ENCODE results near the gene SRRM2.

The SRRM2 gene

GRCh38 chr16:2749476-2749875, 3.0 kb upstream of the SRRM2 start:
- Histone ChIP-seq H3K9me3 (replicated peaks in 1 of 2; ENCODE audit: control insufficient read depth in 2 of 2, insufficient read depth in 1 of 2, low read depth in 1 of 2, low read length in 2 of 2) (no peaks in the 10 kb centered on the region), H3K18ac (ENCODE audit: low read length) (no peak overlapping the region), H3K4ac (ENCODE audit: low read length) (no peak overlapping the region), H3K27ac (replicated peaks; ENCODE audit: low read length) (no peak overlapping the region), H3K23ac (ENCODE audit: low read depth, low read length, poor library complexity) (no peak overlapping the region), H2AFZ (ENCODE audit: low read length) (no peak overlapping the region), H3K4me2 (ENCODE audit: insufficient read depth, low read length, poor library complexity, severe bottlenecking) (no peak overlapping the region), H2BK12ac (ENCODE audit: low read length) (no peak overlapping the region), H3K36me3 (replicated peaks in 1 of 2; ENCODE audit: control insufficient read depth in 2 of 2, insufficient read depth in 2 of 2, low read length in 2 of 2) (peaks cover 4 to 28% of the 10 kb centered on the region in 2 donors), H4K91ac (ENCODE audit: low read depth, low read length, poor library complexity) (no peak overlapping the region), H2BK15ac (ENCODE audit: low read length) (no peak overlapping the region), H2BK120ac (ENCODE audit: low read depth, low read length) (no peak overlapping the region), H3K14ac (ENCODE audit: low read length) (no peak overlapping the region), H2AK5ac (ENCODE audit: low read depth, low read length) (no peak overlapping the region), H2BK5ac (ENCODE audit: low read length) (no peak overlapping the region), H3K27me3 (ENCODE audit: control insufficient read depth in 3 of 3, insufficient read depth in 3 of 3, low read depth in 1 of 3, low read length in 3 of 3) (no peaks in the 10 kb centered on the region), H3K4me3 (ENCODE audit: low read length in 2 of 2) (no peak overlapping the region), H3K79me1 (ENCODE audit: low read depth, low read length) (peaks cover 3% of the 10 kb centered on the region), H4K8ac (ENCODE audit: low read depth, low read length) (no peak overlapping the region), H3K4me1 (ENCODE audit: control insufficient read depth in 2 of 2, insufficient read depth in 1 of 2, low read depth in 1 of 2, low read length in 2 of 2) (peaks cover 8 to 10% of the 10 kb centered on the region in 2 donors), H3K9ac (ENCODE audit: low read depth, low read length, poor library complexity) (no peak overlapping the region)
- no CpG with 5 or more reads among the region's 5 CpGs for WGBS, 2 donors (ENCODE audit: extremely low coverage in 2 of 2, insufficient read length in 2 of 2, insufficient replicate concordance in 1 of 2)
- no peak for DNase-seq (ENCODE audit: low spot score)

- WGBS, 2 donors (ENCODE audit: extremely low coverage in 2 of 2, insufficient read length in 2 of 2, insufficient replicate concordance in 1 of 2) = no CpG with 5 or more reads among the region's 6 CpGs
- no peak overlapping the region for H2BK15ac ChIP-seq (ENCODE audit: low read length)
- H3K4me2 ChIP-seq (ENCODE audit: insufficient read depth, low read length, poor library complexity, severe bottlenecking) = no peak overlapping the region
- no peak overlapping the region for H3K27ac ChIP-seq (replicated peaks; ENCODE audit: low read length)
- H3K23ac ChIP-seq (ENCODE audit: low read depth, low read length, poor library complexity) = no peak overlapping the region
- no peak overlapping the region for H4K91ac ChIP-seq (ENCODE audit: low read depth, low read length, poor library complexity)
- DNase-seq (ENCODE audit: low spot score) = no peak
- no peak overlapping the region for H3K4me3 ChIP-seq (ENCODE audit: low read length in 2 of 2)
- no peak overlapping the region for H3K14ac ChIP-seq (ENCODE audit: low read length)
- peaks cover 5 to 33% of the 10 kb centered on the region in 2 donors for H3K36me3 ChIP-seq (replicated peaks in 1 of 2; ENCODE audit: control insufficient read depth in 2 of 2, insufficient read depth in 2 of 2, low read length in 2 of 2)
- no peak overlapping the region for H2AFZ ChIP-seq (ENCODE audit: low read length)
- H3K4me1 ChIP-seq (ENCODE audit: control insufficient read depth in 2 of 2, insufficient read depth in 1 of 2, low read depth in 1 of 2, low read length in 2 of 2) = peaks cover 13% of the 10 kb centered on the region in 2 donors
- H3K79me1 ChIP-seq (ENCODE audit: low read depth, low read length) = peaks cover 3% of the 10 kb centered on the region
- H2BK120ac ChIP-seq (ENCODE audit: low read depth, low read length) = no peak overlapping the region
- no peak overlapping the region for H3K18ac ChIP-seq (ENCODE audit: low read length)
- H3K9me3 ChIP-seq (replicated peaks in 1 of 2; ENCODE audit: control insufficient read depth in 2 of 2, insufficient read depth in 1 of 2, low read depth in 1 of 2, low read length in 2 of 2) = no peaks in the 10 kb centered on the region
- no peaks in the 10 kb centered on the region for H3K27me3 ChIP-seq (ENCODE audit: control insufficient read depth in 3 of 3, insufficient read depth in 3 of 3, low read depth in 1 of 3, low read length in 3 of 3)
- H2AK5ac ChIP-seq (ENCODE audit: low read depth, low read length) = no peak overlapping the region
- H4K8ac ChIP-seq (ENCODE audit: low read depth, low read length) = no peak overlapping the region
- no peak overlapping the region for H2BK5ac ChIP-seq (ENCODE audit: low read length)
- no peak overlapping the region for H2BK12ac ChIP-seq (ENCODE audit: low read length)
- no peak overlapping the region for H3K4ac ChIP-seq (ENCODE audit: low read length)
- no peak overlapping the region for H3K9ac ChIP-seq (ENCODE audit: low read depth, low read length, poor library complexity)
These were observed 2.5 kb upstream of the SRRM2 start for GRCh38 chr16:2749936-2750335.

GRCh38 chr16:2751577-2752034, 832 bp upstream of the SRRM2 start:
- H3K27me3 ChIP-seq (ENCODE audit: control insufficient read depth in 3 of 3, insufficient read depth in 3 of 3, low read depth in 1 of 3, low read length in 3 of 3) = no peaks in the 10 kb centered on the region
- peak overlapping the region; percentile 100 for H3K27ac ChIP-seq (replicated peaks; ENCODE audit: low read length)
- H2AFZ ChIP-seq (ENCODE audit: low read length) = peak overlapping the region; percentile 94
- H2AK5ac ChIP-seq (ENCODE audit: low read depth, low read length) = peak overlapping the region; percentile 98
- peak overlapping the region; percentile 73 for H2BK120ac ChIP-seq (ENCODE audit: low read depth, low read length)
- peak overlapping the region; percentile 67 for H2BK15ac ChIP-seq (ENCODE audit: low read length)
- no CpG with 5 or more reads among the region's 23 CpGs for WGBS, 2 donors (ENCODE audit: extremely low coverage in 2 of 2, insufficient read length in 2 of 2, insufficient replicate concordance in 1 of 2)
- H4K91ac ChIP-seq (ENCODE audit: low read depth, low read length, poor library complexity) = peak overlapping the region; percentile 94
- H3K4me1 ChIP-seq (ENCODE audit: control insufficient read depth in 2 of 2, insufficient read depth in 1 of 2, low read depth in 1 of 2, low read length in 2 of 2) = peaks cover 13 to 17% of the 10 kb centered on the region in 2 donors
- peaks cover 8 to 49% of the 10 kb centered on the region in 2 donors for H3K36me3 ChIP-seq (replicated peaks in 1 of 2; ENCODE audit: control insufficient read depth in 2 of 2, insufficient read depth in 2 of 2, low read length in 2 of 2)
- peak overlapping the region; percentile 100 for H3K18ac ChIP-seq (ENCODE audit: low read length)
- H3K14ac ChIP-seq (ENCODE audit: low read length) = no peak overlapping the region
- H2BK12ac ChIP-seq (ENCODE audit: low read length) = no peak overlapping the region
- peaks cover 6% of the 10 kb centered on the region for H3K79me1 ChIP-seq (ENCODE audit: low read depth, low read length)
- peak overlapping the region; percentile 100 for H2BK5ac ChIP-seq (ENCODE audit: low read length)
- no peaks in the 10 kb centered on the region for H3K9me3 ChIP-seq (replicated peaks in 1 of 2; ENCODE audit: control insufficient read depth in 2 of 2, insufficient read depth in 1 of 2, low read depth in 1 of 2, low read length in 2 of 2)
- DNase-seq (ENCODE audit: low spot score) = no peak
- H3K4ac ChIP-seq (ENCODE audit: low read length) = peak overlapping the region; percentile 99
- H3K23ac ChIP-seq (ENCODE audit: low read depth, low read length, poor library complexity) = peak overlapping the region; percentile 99
- peak overlapping the region; percentile 79 for H3K9ac ChIP-seq (ENCODE audit: low read depth, low read length, poor library complexity)
- H3K4me2 ChIP-seq (ENCODE audit: insufficient read depth, low read length, poor library complexity, severe bottlenecking) = peak overlapping the region; percentile 60
- H4K8ac ChIP-seq (ENCODE audit: low read depth, low read length) = peak overlapping the region; percentile 99
- H3K4me3 ChIP-seq (ENCODE audit: low read length in 2 of 2) = peak overlapping the region; percentile 96 to 99

- H4K91ac ChIP-seq (ENCODE audit: low read depth, low read length, poor library complexity) = no peak overlapping the region
- H3K27me3 ChIP-seq (ENCODE audit: control insufficient read depth in 3 of 3, insufficient read depth in 3 of 3, low read depth in 1 of 3, low read length in 3 of 3) = no peaks in the 10 kb centered on the region
- peaks cover 13 to 17% of the 10 kb centered on the region in 2 donors for H3K4me1 ChIP-seq (ENCODE audit: control insufficient read depth in 2 of 2, insufficient read depth in 1 of 2, low read depth in 1 of 2, low read length in 2 of 2)
- WGBS, 2 donors (ENCODE audit: extremely low coverage in 2 of 2, insufficient read length in 2 of 2, insufficient replicate concordance in 1 of 2) = no CpG with 5 or more reads among the region's 82 CpGs
- H2AFZ ChIP-seq (ENCODE audit: low read length) = peak overlapping the region; percentile 94
- H2BK15ac ChIP-seq (ENCODE audit: low read length) = no peak overlapping the region
- H4K8ac ChIP-seq (ENCODE audit: low read depth, low read length) = no peak overlapping the region
- H3K27ac ChIP-seq (replicated peaks; ENCODE audit: low read length) = peak overlapping the region; percentile 100
- H2BK5ac ChIP-seq (ENCODE audit: low read length) = peak overlapping the region; percentile 100
- peak overlapping the region; percentile 99 for H3K23ac ChIP-seq (ENCODE audit: low read depth, low read length, poor library complexity)
- peak overlapping the region; percentile 100 for H3K18ac ChIP-seq (ENCODE audit: low read length)
- peak overlapping the region; percentile 97 for H3K14ac ChIP-seq (ENCODE audit: low read length)
- peak overlapping the region; percentile 86 for H2AK5ac ChIP-seq (ENCODE audit: low read depth, low read length)
- H3K4me2 ChIP-seq (ENCODE audit: insufficient read depth, low read length, poor library complexity, severe bottlenecking) = peak overlapping the region; percentile 48
- peaks cover 6% of the 10 kb centered on the region for H3K79me1 ChIP-seq (ENCODE audit: low read depth, low read length)
- peak overlapping the region; percentile 96 to 99 for H3K4me3 ChIP-seq (ENCODE audit: low read length in 2 of 2)
- peak overlapping the region; percentile 73 for H2BK120ac ChIP-seq (ENCODE audit: low read depth, low read length)
- H3K9me3 ChIP-seq (replicated peaks in 1 of 2; ENCODE audit: control insufficient read depth in 2 of 2, insufficient read depth in 1 of 2, low read depth in 1 of 2, low read length in 2 of 2) = no peaks in the 10 kb centered on the region
- H3K9ac ChIP-seq (ENCODE audit: low read depth, low read length, poor library complexity) = peak overlapping the region; percentile 99
- no peak for DNase-seq (ENCODE audit: low spot score)
- H3K36me3 ChIP-seq (replicated peaks in 1 of 2; ENCODE audit: control insufficient read depth in 2 of 2, insufficient read depth in 2 of 2, low read length in 2 of 2) = peaks cover 20 to 64% of the 10 kb centered on the region in 2 donors
- H2BK12ac ChIP-seq (ENCODE audit: low read length) = no peak overlapping the region
- H3K4ac ChIP-seq (ENCODE audit: low read length) = no peak overlapping the region
These were observed 653 bp downstream of the SRRM2 start for GRCh38 chr16:2752850-2753732.
